B cell (primary cell): ENCODE results near the gene VPS26B.

Source experiments
- CTCF ChIP-seq: fragments of 200-600 bp; IDR thresholded peaks from one replicate; pipeline ENCODE4 v1.8.0; 2022; ENCODE audit warnings: antibody characterized with exemption, mild to moderate bottlenecking
- EZH2 ChIP-seq: IDR thresholded peaks from 2 replicates; pipeline ENCODE4 v1.6.1; 2012; ENCODE audit warnings: borderline replicate concordance, low read depth, mild to moderate bottlenecking, moderate library complexity, low read length; ENCODE audit not compliant: insufficient read depth, poor library complexity, severe bottlenecking

- TF ChIP-seq CTCF, result no peak
- no peak for TF ChIP-seq EZH2
Observed at GRCh38 chr11:134224710-134225664, 516 bp downstream of the VPS26B start.
